Measurements from ENCODE around the gene RHOBTB3. TPM values are rescaled to one million over a fixed set of nuclear protein-coding genes. Genes with fewer than 3 reads are reported as not detected.

RHOBTB3 gene
- total RNA-seq, 1 donor from 2014 or later = 75.2 TPM

DNA sequence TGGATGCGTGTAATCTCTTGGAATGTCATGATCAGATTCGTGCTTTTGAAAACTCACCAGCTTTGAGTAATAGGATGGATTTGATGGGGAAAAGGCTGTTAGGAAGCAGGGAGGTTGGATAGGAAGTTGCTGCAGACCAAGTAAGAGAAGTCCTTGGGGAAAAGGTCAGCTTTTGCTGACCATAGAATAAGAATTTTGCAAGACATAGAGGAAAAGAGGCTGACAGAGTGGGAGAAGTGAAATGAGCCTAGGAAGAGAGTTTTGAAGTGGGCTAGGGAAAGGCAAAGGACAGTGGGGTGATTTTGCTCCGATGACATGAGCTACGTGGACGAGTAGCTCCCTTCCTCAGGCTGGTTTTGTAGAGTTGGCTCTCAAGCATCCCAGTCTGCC is 31.5 kb downstream of the RHOBTB3 start:
- H3K27ac Mint-ChIP-seq (ENCODE audit: unreplicated experiment) = peak overlapping the region; percentile 4
- H3K27me3 Mint-ChIP-seq (ENCODE audit: low read depth) = no peaks in the 10 kb centered on the region
- H3K4me3 Mint-ChIP-seq (ENCODE audit: unreplicated experiment) = no peak overlapping the region
- DNase-seq (ENCODE audit: low spot score) = no peak
- TF ChIP-seq, protein P1, sequence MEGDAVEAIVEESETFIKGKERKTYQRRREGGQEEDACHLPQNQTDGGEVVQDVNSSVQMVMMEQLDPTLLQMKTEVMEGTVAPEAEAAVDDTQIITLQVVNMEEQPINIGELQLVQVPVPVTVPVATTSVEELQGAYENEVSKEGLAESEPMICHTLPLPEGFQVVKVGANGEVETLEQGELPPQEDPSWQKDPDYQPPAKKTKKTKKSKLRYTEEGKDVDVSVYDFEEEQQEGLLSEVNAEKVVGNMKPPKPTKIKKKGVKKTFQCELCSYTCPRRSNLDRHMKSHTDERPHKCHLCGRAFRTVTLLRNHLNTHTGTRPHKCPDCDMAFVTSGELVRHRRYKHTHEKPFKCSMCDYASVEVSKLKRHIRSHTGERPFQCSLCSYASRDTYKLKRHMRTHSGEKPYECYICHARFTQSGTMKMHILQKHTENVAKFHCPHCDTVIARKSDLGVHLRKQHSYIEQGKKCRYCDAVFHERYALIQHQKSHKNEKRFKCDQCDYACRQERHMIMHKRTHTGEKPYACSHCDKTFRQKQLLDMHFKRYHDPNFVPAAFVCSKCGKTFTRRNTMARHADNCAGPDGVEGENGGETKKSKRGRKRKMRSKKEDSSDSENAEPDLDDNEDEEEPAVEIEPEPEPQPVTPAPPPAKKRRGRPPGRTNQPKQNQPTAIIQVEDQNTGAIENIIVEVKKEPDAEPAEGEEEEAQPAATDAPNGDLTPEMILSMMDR (IDR thresholded peaks at IDR 0.05) = no peak
- peaks cover 12% of the 10 kb centered on the region for H3K36me3 Mint-ChIP-seq (ENCODE audit: low read depth)
- H3K9me3 Mint-ChIP-seq (ENCODE audit: low read depth) = no peaks in the 10 kb centered on the region
- peaks cover 50% of the 10 kb centered on the region for H3K4me1 Mint-ChIP-seq (ENCODE audit: low read depth)

- Mint-ChIP-seq H3K4me1 (ENCODE audit: low read depth) (peaks cover 38% of the 10 kb centered on the region), H3K27me3 (ENCODE audit: low read depth) (no peaks in the 10 kb centered on the region), H3K27ac (ENCODE audit: unreplicated experiment) (no peak overlapping the region), H3K4me3 (ENCODE audit: unreplicated experiment) (no peak overlapping the region), H3K36me3 (ENCODE audit: low read depth) (peaks cover 14% of the 10 kb centered on the region), H3K9me3 (ENCODE audit: low read depth) (no peaks in the 10 kb centered on the region)
- DNase-seq (ENCODE audit: low spot score) = no peak
- TF ChIP-seq, protein P1 (IDR thresholded peaks at IDR 0.05) = no peak
Observed at GRCh38 chr5:95763941-95764340, 32.8 kb downstream of the RHOBTB3 start.

DNA sequence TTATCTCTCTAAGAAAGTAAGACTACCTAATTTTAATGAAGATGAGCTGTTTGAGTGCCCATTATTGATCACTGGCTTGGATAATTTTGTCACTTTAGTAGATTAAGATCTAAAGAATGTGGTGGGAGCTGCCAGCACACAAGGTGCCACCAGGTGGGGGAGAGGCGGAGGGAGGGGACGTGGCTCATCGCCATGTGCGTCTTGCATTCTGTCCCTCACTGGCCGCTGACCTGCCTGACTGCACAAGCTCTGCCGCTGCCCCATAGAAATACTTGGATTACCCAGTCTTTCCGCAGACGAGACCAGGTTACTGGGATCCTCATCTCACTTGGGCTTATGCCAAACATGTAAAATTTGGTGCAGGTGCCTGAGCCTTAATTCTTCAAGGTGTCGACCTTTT is 37.6 kb downstream of the RHOBTB3 start:
- H3K36me3 Mint-ChIP-seq (ENCODE audit: low read depth) = peaks cover 22% of the 10 kb centered on the region

GRCh38 chr5:95770830-95771708 is 39.9 kb downstream of the RHOBTB3 start:
- no peaks in the 10 kb centered on the region for H3K9me3 Mint-ChIP-seq (ENCODE audit: low read depth)
- H3K27me3 Mint-ChIP-seq (ENCODE audit: low read depth) = no peaks in the 10 kb centered on the region
- H3K27ac Mint-ChIP-seq (ENCODE audit: unreplicated experiment) = peak overlapping the region; percentile 24
- H3K4me3 Mint-ChIP-seq (ENCODE audit: unreplicated experiment) = no peak overlapping the region
- H3K4me1 Mint-ChIP-seq (ENCODE audit: low read depth) = peaks cover 26% of the 10 kb centered on the region
- TF ChIP-seq, protein P1 (IDR thresholded peaks at IDR 0.05) = no peak
- peaks cover 19% of the 10 kb centered on the region for H3K36me3 Mint-ChIP-seq (ENCODE audit: low read depth)
- DNase-seq (ENCODE audit: low spot score) = no peak

More for the DNA sequence above, 37.6 kb downstream of the RHOBTB3 start:
- Mint-ChIP-seq H3K4me3 (ENCODE audit: unreplicated experiment) (no peak overlapping the region), H3K4me1 (ENCODE audit: low read depth) (peaks cover 23% of the 10 kb centered on the region), H3K9me3 (ENCODE audit: low read depth) (no peaks in the 10 kb centered on the region), H3K27me3 (ENCODE audit: low read depth) (no peaks in the 10 kb centered on the region), H3K27ac (ENCODE audit: unreplicated experiment) (no peak overlapping the region)
- DNase-seq (ENCODE audit: low spot score) = no peak
- TF ChIP-seq, protein P1 (IDR thresholded peaks at IDR 0.05) = no peak

- no peak for DNase-seq (ENCODE audit: low spot score)
- Mint-ChIP-seq H3K27ac (ENCODE audit: unreplicated experiment) (no peak overlapping the region), H3K27me3 (ENCODE audit: low read depth) (no peaks in the 10 kb centered on the region), H3K4me3 (ENCODE audit: unreplicated experiment) (no peak overlapping the region), H3K4me1 (ENCODE audit: low read depth) (peaks cover 26% of the 10 kb centered on the region), H3K36me3 (ENCODE audit: low read depth) (peaks cover 18% of the 10 kb centered on the region), H3K9me3 (ENCODE audit: low read depth) (no peaks in the 10 kb centered on the region)
- TF ChIP-seq, protein P1 (IDR thresholded peaks at IDR 0.05) = no peak
Observed at GRCh38 chr5:95771892-95772291, 40.8 kb downstream of the RHOBTB3 start.
